ENCODE results near the gene SV2A.
"Not testable (repeated sequence)": the region's sequence is repeated elsewhere in the genome, so short reads cannot be mapped to it uniquely, and the experiment has no call there.

SV2A gene

DNA sequence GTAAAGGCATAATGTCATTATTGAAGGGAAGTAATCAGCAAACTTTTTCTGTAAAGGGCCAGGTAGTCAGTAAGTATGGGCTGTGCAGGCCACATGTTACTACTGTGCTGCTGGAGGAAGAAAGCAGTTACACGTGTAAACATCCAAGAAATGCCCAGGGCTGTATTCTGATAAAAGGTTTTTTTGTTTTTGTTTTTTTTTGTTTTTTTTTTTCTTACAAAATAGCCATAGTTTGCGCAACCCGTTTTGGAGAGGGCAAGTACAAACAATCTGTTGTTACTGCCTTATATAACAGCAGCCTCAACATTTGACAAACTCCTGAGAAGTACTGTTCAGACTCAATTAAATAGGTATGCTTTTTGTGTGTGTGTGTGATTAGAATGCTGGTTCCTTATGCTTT is 45.7 kb upstream of the SV2A start:
- no peak overlapping the region for H3K9ac ChIP-seq
- no peaks in the 10 kb centered on the region for H3K79me2 ChIP-seq (ENCODE audit: insufficient read depth, low read depth)
- no peak overlapping the region for H2AFZ ChIP-seq (ENCODE audit: low read depth)
- H3K4me2 ChIP-seq: no peak overlapping the region
- no peaks in the 10 kb centered on the region for H3K27me3 ChIP-seq (ENCODE audit: insufficient read depth, low read depth)
- H4K20me1 ChIP-seq (ENCODE audit: insufficient read depth): no peaks in the 10 kb centered on the region
- no peak overlapping the region; the same call in 1 of the 2 replicates for H3K27ac ChIP-seq
- H3K4me3 ChIP-seq (IDR thresholded peaks at IDR 0.05; ENCODE audit: insufficient read depth, low read depth, low read length): no peak overlapping the region
- TF ChIP-seq, protein P1, sequence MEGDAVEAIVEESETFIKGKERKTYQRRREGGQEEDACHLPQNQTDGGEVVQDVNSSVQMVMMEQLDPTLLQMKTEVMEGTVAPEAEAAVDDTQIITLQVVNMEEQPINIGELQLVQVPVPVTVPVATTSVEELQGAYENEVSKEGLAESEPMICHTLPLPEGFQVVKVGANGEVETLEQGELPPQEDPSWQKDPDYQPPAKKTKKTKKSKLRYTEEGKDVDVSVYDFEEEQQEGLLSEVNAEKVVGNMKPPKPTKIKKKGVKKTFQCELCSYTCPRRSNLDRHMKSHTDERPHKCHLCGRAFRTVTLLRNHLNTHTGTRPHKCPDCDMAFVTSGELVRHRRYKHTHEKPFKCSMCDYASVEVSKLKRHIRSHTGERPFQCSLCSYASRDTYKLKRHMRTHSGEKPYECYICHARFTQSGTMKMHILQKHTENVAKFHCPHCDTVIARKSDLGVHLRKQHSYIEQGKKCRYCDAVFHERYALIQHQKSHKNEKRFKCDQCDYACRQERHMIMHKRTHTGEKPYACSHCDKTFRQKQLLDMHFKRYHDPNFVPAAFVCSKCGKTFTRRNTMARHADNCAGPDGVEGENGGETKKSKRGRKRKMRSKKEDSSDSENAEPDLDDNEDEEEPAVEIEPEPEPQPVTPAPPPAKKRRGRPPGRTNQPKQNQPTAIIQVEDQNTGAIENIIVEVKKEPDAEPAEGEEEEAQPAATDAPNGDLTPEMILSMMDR (conservative IDR thresholded peaks at IDR 0.05; ENCODE audit: low read depth, low read length): no peak
- H3K4me1 ChIP-seq (ENCODE audit: low read depth, poor library complexity, severe bottlenecking): peaks cover 22% of the 10 kb centered on the region
- H3K36me3 ChIP-seq (ENCODE audit: insufficient read depth): peaks cover 3% of the 10 kb centered on the region; the same call in 1 of the 2 replicates

DNA sequence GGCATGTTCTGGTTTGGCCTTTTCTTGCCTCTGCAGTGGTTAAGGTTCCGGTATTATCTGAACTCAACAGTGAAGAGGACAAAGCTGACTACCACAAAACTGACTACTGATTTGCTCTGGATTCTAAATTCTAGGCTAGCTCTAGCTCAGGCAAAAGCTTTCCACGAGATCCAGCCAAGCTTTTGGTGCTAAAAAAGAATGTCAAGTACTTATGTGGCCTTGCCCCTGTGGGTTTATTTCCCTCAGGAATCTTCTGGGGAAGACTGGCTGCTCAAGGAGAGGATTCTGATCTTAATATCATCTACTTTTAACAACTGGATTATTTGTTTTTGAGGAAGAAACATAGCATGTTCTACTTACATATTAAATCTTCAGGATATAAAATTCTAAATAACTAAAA is 45.1 kb upstream of the SV2A start:
- Histone ChIP-seq H3K4me1 (ENCODE audit: low read depth, poor library complexity, severe bottlenecking) (peaks cover 22% of the 10 kb centered on the region), H3K4me2 (no peak overlapping the region; the same call in 1 of the 2 replicates), H4K20me1 (ENCODE audit: insufficient read depth) (no peaks in the 10 kb centered on the region), H3K4me3 (IDR thresholded peaks at IDR 0.05; ENCODE audit: insufficient read depth, low read depth, low read length) (peak overlapping the region; percentile 56), H3K27me3 (ENCODE audit: insufficient read depth, low read depth) (no peaks in the 10 kb centered on the region), H3K27ac (peak overlapping the region; percentile 2; the same call in 1 of the 2 replicates), H3K36me3 (ENCODE audit: insufficient read depth) (peaks cover 4% of the 10 kb centered on the region; the same call in 1 of the 2 replicates), H2AFZ (ENCODE audit: low read depth) (no peak overlapping the region), H3K79me2 (ENCODE audit: insufficient read depth, low read depth) (no peaks in the 10 kb centered on the region), H3K9ac (no peak overlapping the region)
- TF ChIP-seq, protein P1 (conservative IDR thresholded peaks at IDR 0.05; ENCODE audit: low read depth, low read length): no peak

DNA sequence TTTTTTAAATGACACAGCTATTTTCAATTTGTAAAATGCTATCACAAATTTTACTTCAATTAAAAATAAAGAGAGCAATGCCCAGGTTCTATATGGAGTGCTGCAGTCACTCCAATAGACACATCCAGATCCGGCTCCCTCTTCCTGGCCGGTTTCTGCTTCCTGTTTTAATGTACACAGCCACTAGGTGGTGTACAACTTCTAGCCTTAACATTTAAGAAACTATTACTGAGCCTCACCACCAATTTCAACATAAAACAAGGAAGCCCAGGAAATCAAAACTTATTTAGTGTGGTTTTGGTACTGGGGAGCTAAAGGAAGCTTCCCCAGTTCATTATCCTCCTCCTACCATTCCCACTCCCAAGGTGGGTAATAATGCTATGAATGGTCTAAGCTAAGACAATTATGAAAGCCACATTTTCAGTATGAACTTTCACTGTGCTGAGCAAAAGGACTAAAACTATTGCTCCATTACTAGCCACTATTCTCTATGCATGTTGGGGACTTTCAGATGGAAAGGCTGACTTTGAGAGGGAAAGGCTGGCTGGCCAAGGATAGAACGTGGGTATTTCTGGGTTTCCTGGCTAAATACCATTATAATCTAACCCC is 44.5 kb upstream of the SV2A start:
- Histone ChIP-seq H2AFZ (ENCODE audit: low read depth) (no peak overlapping the region), H4K20me1 (ENCODE audit: insufficient read depth) (no peaks in the 10 kb centered on the region), H3K4me3 (IDR thresholded peaks at IDR 0.05; ENCODE audit: insufficient read depth, low read depth, low read length) (peak overlapping the region; percentile 56), H3K79me2 (ENCODE audit: insufficient read depth, low read depth) (no peaks in the 10 kb centered on the region), H3K4me2 (peak overlapping the region; percentile 10), H3K27ac (peak overlapping the region; percentile 2; the same call in 1 of the 2 replicates), H3K4me1 (ENCODE audit: low read depth, poor library complexity, severe bottlenecking) (peaks cover 22% of the 10 kb centered on the region), H3K27me3 (ENCODE audit: insufficient read depth, low read depth) (no peaks in the 10 kb centered on the region), H3K36me3 (ENCODE audit: insufficient read depth) (peaks cover 4% of the 10 kb centered on the region; the same call in 1 of the 2 replicates), H3K9ac (no peak overlapping the region)
- TF ChIP-seq, protein P1 (conservative IDR thresholded peaks at IDR 0.05; ENCODE audit: low read depth, low read length): peak; percentile 100

DNA sequence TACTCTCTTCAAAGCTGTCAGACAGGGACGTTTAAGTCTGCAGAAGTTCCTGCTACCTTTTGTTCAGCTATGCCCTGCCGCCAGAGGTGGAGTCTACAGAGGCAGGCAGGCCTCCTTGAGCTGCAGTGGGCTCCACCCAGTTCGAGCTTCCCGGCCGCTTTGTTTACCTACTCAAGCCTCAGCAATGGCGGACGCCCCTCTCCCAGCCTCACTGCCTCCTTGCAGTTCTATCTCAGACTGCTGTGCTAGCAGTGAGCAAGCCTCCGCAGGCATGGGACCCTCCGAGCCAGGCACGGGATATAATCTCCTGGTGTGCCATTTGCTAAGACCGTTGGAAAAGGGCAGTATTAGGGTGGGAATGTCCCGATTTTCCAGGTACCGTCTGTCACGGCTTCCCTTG is 39.9 kb upstream of the SV2A start:
- H3K9ac ChIP-seq; H3K27ac ChIP-seq; H4K20me1 ChIP-seq (ENCODE audit: insufficient read depth); H2AFZ ChIP-seq (ENCODE audit: low read depth); H3K36me3 ChIP-seq (ENCODE audit: insufficient read depth); H3K79me2 ChIP-seq (ENCODE audit: insufficient read depth, low read depth); H3K4me2 ChIP-seq; H3K4me3 ChIP-seq (IDR thresholded peaks at IDR 0.05; ENCODE audit: insufficient read depth, low read depth, low read length); H3K27me3 ChIP-seq (ENCODE audit: insufficient read depth, low read depth): not testable (repeated sequence)
- peaks cover 10% of the 10 kb centered on the region for H3K4me1 ChIP-seq (ENCODE audit: low read depth, poor library complexity, severe bottlenecking)

DNA sequence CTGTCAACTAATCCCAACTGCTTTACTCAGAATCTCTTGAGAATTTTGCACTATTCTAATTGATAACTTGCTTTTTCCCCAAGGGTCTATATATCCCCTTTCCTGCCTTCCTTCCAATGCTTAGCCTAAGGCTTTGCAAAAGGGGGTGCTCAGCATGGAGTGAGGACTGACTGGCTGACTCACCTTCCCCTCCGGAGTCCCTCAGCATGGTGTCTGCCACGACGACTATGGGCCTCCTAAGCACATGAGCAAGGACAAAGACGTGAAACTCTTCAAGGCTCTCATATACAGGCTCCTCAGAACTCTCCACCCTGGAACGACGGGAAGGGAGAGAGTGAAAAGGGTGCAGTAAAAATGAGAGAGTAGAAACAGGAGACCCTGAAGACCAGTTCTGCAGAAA is 32.3 kb upstream of the SV2A start:
- no peaks in the 10 kb centered on the region for H3K4me1 ChIP-seq (ENCODE audit: low read depth, poor library complexity, severe bottlenecking)
- H3K9ac ChIP-seq: no peak overlapping the region
- no peaks in the 10 kb centered on the region for H3K27me3 ChIP-seq (ENCODE audit: insufficient read depth, low read depth)
- H3K4me2 ChIP-seq: no peak overlapping the region
- H4K20me1 ChIP-seq (ENCODE audit: insufficient read depth): no peaks in the 10 kb centered on the region
- no peak overlapping the region for H3K27ac ChIP-seq
- H3K36me3 ChIP-seq (ENCODE audit: insufficient read depth): no peaks in the 10 kb centered on the region; the same call in 1 of the 2 replicates
- H3K4me3 ChIP-seq (IDR thresholded peaks at IDR 0.05; ENCODE audit: insufficient read depth, low read depth, low read length): no peak overlapping the region
- TF ChIP-seq, protein P1 (conservative IDR thresholded peaks at IDR 0.05; ENCODE audit: low read depth, low read length): no peak
- H3K79me2 ChIP-seq (ENCODE audit: insufficient read depth, low read depth): no peaks in the 10 kb centered on the region
- H2AFZ ChIP-seq (ENCODE audit: low read depth): no peak overlapping the region
